CD4-positive, alpha-beta T cell treated with Interleukin-10 for 1 hour (primary cell): ENCODE measurements around the gene RASA3.
"Not testable (repeated sequence)": the region's sequence is repeated elsewhere in the genome, so short reads cannot be mapped to it uniquely, and the experiment has no call there.

ENCODE experiments used
- DNase-seq: peaks from one replicate; pipeline ENCODE4 v3.0.0-alpha.2; 2020

Gene RASA3

GRCh38 chr13:113996081-113996911 lies 136.1 kb downstream of the RASA3 start:
- no peak for DNase-seq

- DNase-seq, result no peak
Measured at GRCh38 chr13:113995051-113995601, 137.3 kb downstream of the RASA3 start.

GRCh38 chr13:113992276-113993005 lies 140.0 kb downstream of the RASA3 start:
- no peak for DNase-seq

GRCh38 chr13:113991676-113992179 lies 140.7 kb downstream of the RASA3 start:
- no peak for DNase-seq

GRCh38 chr13:113991191-113991669 lies 141.2 kb downstream of the RASA3 start:
- DNase-seq, result no peak

- no peak for DNase-seq
Measured at GRCh38 chr13:113990321-113990837, 142.0 kb downstream of the RASA3 start.

- DNase-seq, result no peak
Measured at GRCh38 chr13:113989585-113990300, 142.7 kb downstream of the RASA3 start.

- DNase-seq, result not testable (repeated sequence)
Measured at GRCh38 chr13:113988859-113989258, 143.6 kb downstream of the RASA3 start.

- no peak for DNase-seq
Measured at GRCh38 chr13:113982296-113982661, 150.1 kb downstream of the RASA3 start.

GRCh38 chr13:113981611-113982295 lies 150.7 kb downstream of the RASA3 start:
- no peak for DNase-seq

- DNase-seq, result no peak
Measured at GRCh38 chr13:113981194-113981605, 151.2 kb downstream of the RASA3 start.

- DNase-seq, result no peak
Measured at GRCh38 chr13:113980489-113981064, 151.8 kb downstream of the RASA3 start.

- DNase-seq, result no peak
Measured at GRCh38 chr13:113979791-113980471, 152.5 kb downstream of the RASA3 start.

GRCh38 chr13:113978741-113979481 lies 153.5 kb downstream of the RASA3 start:
- no peak for DNase-seq

- DNase-seq, result no peak
Measured at GRCh38 chr13:113977976-113978375, 154.4 kb downstream of the RASA3 start.

- no peak for DNase-seq
Measured at GRCh38 chr13:113976711-113977684, 155.4 kb downstream of the RASA3 start.

GRCh38 chr13:113975416-113975815 lies 157.0 kb downstream of the RASA3 start:
- no peak for DNase-seq

GRCh38 chr13:113974304-113975281 lies 157.8 kb downstream of the RASA3 start:
- no peak for DNase-seq
